Peyer's patch (tissue), 4 donors: ENCODE measurements around the gene MAD1L1.

ENCODE experiments used
- CTCF ChIP-seq, 6 experiments: fragments of 450-650 bp in 4 of 6; fragments of 200-600 bp in 2 of 6; sonication (generic) in 1 of 6; IDR thresholded peaks; one replicate each; pipeline ENCODE4 v1.5.1; 2017 to 2019; ENCODE audit warnings: antibody characterized with exemption in 6 of 6, mild to moderate bottlenecking in 3 of 6, moderate library complexity in 1 of 6
- POLR2A ChIP-seq, 2 donors: fragments of 450-650 bp; IDR thresholded peaks; one replicate each; pipeline ENCODE4 v1.5.1; 2017; ENCODE audit warnings: antibody characterized with exemption in 2 of 2, mild to moderate bottlenecking in 2 of 2, moderate library complexity in 2 of 2

DNA sequence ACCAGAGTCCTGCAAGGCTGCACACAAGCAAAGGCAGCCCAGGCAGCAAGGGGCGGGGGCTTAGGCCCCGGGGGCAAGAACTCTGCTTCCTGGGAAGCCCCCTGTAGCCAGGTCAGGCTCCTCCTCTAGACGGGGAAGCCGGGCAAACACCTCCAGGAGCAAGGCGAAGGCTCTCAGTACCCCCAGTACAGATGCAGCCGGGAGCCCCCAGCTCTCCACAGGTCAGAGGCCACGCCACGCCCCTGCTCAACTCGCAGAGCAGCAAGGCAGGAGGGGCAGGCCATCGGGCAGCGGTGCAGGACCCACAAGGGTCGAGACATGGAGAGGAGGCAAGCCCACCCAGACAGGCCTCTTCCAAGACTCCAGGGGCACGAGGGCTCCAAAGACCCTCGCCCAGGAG is 108.8 kb downstream of the MAD1L1 start:
- TF ChIP-seq CTCF (IDR thresholded peaks at IDR 0.05) (no peak), POLR2A (IDR thresholded peaks at IDR 0.05) (no peak)
